Activated CD8-positive, alpha-beta T cell treated with anti-CD3 and anti-CD28 coated beads for 36 hours (primary cell): ENCODE measurements around the gene GDF9. TPM values are rescaled to one million over a fixed set of nuclear protein-coding genes. Genes with fewer than 3 reads are reported as not detected.

Source experiments
- ATAC-seq: fragments of 200-7000 bp; cut with Tn5 transposase; one replicate; pipeline ENCODE4 v1.10.0; 2021; ENCODE audit warnings: mild to moderate bottlenecking, moderate library complexity
- CTCF ChIA-PET: fragments of 350-600 bp; sonication (Branson Sonifier 250); formaldehyde crosslinking; loops from one replicate; lab custom pipeline; 2021; ENCODE audit warnings: antibody characterized with exemption; lab: Charles Lee
- POLR2A ChIA-PET: fragments of 350-600 bp; sonication (Branson Sonifier 250); formaldehyde crosslinking; loops from one replicate; lab custom pipeline; 2021; ENCODE audit warnings: antibody characterized with exemption; lab: Charles Lee
- DNase-seq: peaks from one replicate; pipeline ENCODE4 v3.0.0-alpha.2; 2020
- H3K27ac Mint-ChIP-seq: one replicate; pipeline ENCODE4 v1.8.0; 2021; ENCODE audit warnings: mild to moderate bottlenecking, mixed read lengths
- H3K27me3 Mint-ChIP-seq: one replicate; pipeline ENCODE4 v1.8.0; 2021; ENCODE audit warnings: mixed read lengths
- H3K36me3 Mint-ChIP-seq: one replicate; pipeline ENCODE4 v1.8.0; 2021; ENCODE audit warnings: low read depth, mixed read lengths
- H3K4me1 Mint-ChIP-seq: one replicate; pipeline ENCODE4 v1.8.0; 2021; ENCODE audit warnings: low read depth, mixed read lengths
- H3K4me3 Mint-ChIP-seq: one replicate; pipeline ENCODE4 v1.8.0; 2021; ENCODE audit warnings: mild to moderate bottlenecking, moderate library complexity, mixed read lengths
- H3K9me3 Mint-ChIP-seq: one replicate; pipeline ENCODE4 v1.8.0; 2021; ENCODE audit warnings: mixed read lengths
- intact Hi-C: fragments of 100-400 bp; cut with micrococcal nuclease; formaldehyde crosslinking; loops from one replicate; pipeline ENCODE4 v1.10.0; 2022
- total RNA-seq, 2 experiments: library from RNA; stranded (reverse); gene quantifications; one replicate each; pipeline ENCODE4 v1.2.3, GENCODE V29; 2021
- TF ChIP-seq, protein P1 (sequence below): fragments of 200-600 bp; IDR thresholded peaks from one replicate; pipeline ENCODE4 v1.8.0; 2022; ENCODE audit warnings: antibody characterized with exemption, mild to moderate bottlenecking

Gene GDF9
- total RNA-seq, 2 experiments from 2014 or later = 0.90 to 0.94 TPM

DNA sequence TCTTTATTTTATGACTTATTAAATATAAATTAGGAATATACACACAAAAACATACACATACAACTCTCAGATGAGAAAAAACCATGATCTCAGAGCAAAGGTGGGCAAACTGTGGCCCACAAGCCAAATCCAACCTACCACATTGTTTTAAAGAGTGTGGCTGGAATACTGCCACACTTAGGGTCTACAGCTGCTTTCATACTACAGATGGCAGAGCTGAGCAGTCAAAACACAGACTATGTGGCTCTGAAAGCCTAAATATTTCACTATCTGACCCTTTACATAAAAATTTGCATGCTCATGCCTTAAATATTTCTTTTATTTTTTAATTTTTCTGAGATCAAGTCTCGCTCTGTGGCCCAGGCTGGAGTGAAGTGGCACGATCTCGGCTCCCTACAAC, 35.5 kb upstream of the GDF9 start:
- peaks cover 8% of the 10 kb centered on the region for H3K4me1 Mint-ChIP-seq
- no peaks in the 10 kb centered on the region for H3K9me3 Mint-ChIP-seq
- no peak for DNase-seq
- TF ChIP-seq, protein P1, sequence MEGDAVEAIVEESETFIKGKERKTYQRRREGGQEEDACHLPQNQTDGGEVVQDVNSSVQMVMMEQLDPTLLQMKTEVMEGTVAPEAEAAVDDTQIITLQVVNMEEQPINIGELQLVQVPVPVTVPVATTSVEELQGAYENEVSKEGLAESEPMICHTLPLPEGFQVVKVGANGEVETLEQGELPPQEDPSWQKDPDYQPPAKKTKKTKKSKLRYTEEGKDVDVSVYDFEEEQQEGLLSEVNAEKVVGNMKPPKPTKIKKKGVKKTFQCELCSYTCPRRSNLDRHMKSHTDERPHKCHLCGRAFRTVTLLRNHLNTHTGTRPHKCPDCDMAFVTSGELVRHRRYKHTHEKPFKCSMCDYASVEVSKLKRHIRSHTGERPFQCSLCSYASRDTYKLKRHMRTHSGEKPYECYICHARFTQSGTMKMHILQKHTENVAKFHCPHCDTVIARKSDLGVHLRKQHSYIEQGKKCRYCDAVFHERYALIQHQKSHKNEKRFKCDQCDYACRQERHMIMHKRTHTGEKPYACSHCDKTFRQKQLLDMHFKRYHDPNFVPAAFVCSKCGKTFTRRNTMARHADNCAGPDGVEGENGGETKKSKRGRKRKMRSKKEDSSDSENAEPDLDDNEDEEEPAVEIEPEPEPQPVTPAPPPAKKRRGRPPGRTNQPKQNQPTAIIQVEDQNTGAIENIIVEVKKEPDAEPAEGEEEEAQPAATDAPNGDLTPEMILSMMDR = no peak
- no peak for ATAC-seq
- H3K27ac Mint-ChIP-seq = no peak overlapping the region
- intact Hi-C loops = no loop called here
- H3K27me3 Mint-ChIP-seq = no peaks in the 10 kb centered on the region
- no peak overlapping the region for H3K4me3 Mint-ChIP-seq
- POLR2A ChIA-PET = no interaction called here
- CTCF ChIA-PET = interaction anchor here (1.5 kb wide), 1 partner anchor 76 kb away, joined by 3 read pairs; no protein-coding TSS in a partner anchor
- H3K36me3 Mint-ChIP-seq = peaks cover 19% of the 10 kb centered on the region

DNA sequence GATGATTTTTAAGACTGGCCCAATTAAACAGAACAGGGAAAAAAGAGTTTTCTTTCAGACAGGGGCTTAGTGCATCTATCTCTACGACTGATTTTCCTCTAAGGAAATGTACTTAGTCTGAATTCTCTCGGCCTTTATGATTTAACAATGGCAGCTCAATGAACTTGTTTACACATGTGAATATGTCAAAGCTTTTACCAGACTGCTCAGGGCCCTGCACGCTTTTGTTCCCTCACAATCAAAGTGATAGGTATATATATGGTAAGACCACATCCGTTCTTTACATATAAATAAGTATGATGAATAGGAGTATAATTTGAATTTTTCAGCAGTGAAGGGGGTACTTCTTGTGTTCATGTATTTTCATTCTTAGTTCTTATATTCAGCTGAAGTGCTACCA, 34.8 kb upstream of the GDF9 start:
- no peak overlapping the region for H3K27ac Mint-ChIP-seq
- TF ChIP-seq, protein P1 = no peak
- no peaks in the 10 kb centered on the region for H3K9me3 Mint-ChIP-seq
- peaks cover 13% of the 10 kb centered on the region for H3K4me1 Mint-ChIP-seq
- H3K4me3 Mint-ChIP-seq = no peak overlapping the region
- no peak for DNase-seq
- no peaks in the 10 kb centered on the region for H3K27me3 Mint-ChIP-seq
- ChIA-PET CTCF (interaction anchor here (0.7 kb wide), 1 partner anchor 330 kb away, joined by 3 read pairs; no protein-coding TSS in a partner anchor), POLR2A (interaction anchor here (0.7 kb wide), 1 partner anchor 10 kb away, joined by 3 read pairs; no protein-coding TSS in a partner anchor)
- ATAC-seq = no peak
- intact Hi-C loops = no loop called here
- peaks cover 26% of the 10 kb centered on the region for H3K36me3 Mint-ChIP-seq

DNA sequence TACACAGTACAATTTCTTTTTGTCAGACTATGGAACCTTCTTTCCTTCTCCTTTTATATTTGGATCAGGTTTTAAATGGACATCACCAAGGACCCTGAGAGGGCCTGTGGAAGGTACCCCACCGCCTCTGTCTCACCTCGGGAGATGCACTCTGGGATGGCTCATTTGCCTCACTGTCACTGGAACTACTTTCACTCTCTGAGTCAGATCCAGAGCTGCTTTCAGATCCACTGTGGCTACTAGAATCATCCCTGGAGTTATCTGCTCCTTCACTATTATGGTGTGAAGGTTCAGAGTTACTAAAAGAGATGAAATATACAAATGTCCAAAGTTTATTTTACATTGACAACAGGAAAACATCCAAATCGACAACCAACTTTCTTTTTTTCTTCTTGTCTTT, 31.8 kb upstream of the GDF9 start:
- ChIA-PET POLR2A (no interaction called here), CTCF (interaction anchor here (1.0 kb wide), 1 partner anchor 69 kb away, joined by 3 read pairs; no protein-coding TSS in a partner anchor)
- Mint-ChIP-seq H3K36me3 (peaks cover 27% of the 10 kb centered on the region), H3K27me3 (no peaks in the 10 kb centered on the region), H3K27ac (no peak overlapping the region), H3K4me3 (no peak overlapping the region), H3K4me1 (peaks cover 8% of the 10 kb centered on the region), H3K9me3 (no peaks in the 10 kb centered on the region)
- TF ChIP-seq, protein P1 = no peak
- ATAC-seq = no peak
- intact Hi-C loops = no loop called here
- no peak for DNase-seq

DNA sequence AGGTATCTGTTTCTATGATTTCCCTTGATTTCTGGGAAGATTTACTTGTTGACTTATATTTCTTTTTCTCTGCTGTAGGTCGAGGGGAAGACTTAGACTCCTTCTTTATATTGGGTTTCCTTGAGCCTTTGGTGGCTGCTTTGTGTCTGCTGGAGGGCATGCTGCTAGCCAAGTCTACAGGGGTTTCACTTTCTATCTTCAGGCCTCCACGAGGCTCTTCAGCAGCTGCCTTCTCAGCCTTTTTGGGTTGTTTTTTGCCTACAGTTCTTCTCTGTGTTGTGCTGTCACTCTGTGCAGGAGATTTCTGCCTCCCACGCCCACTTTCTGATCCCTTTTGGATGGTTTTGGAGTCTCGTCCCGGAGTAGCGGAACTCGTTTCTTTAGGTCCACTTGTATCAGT, 30.4 kb upstream of the GDF9 start:
- H3K27me3 Mint-ChIP-seq = no peaks in the 10 kb centered on the region
- ATAC-seq (no peak), DNase-seq (no peak)
- peaks cover 26% of the 10 kb centered on the region for H3K36me3 Mint-ChIP-seq
- intact Hi-C loops = no loop called here
- peaks cover 8% of the 10 kb centered on the region for H3K4me1 Mint-ChIP-seq
- no peaks in the 10 kb centered on the region for H3K9me3 Mint-ChIP-seq
- TF ChIP-seq, protein P1 = no peak
- H3K27ac Mint-ChIP-seq = peak overlapping the region; percentile 56
- ChIA-PET CTCF (interaction anchor here (1.1 kb wide), 1 partner anchor 13 kb away, joined by 5 read pairs; no protein-coding TSS in a partner anchor), POLR2A (no interaction called here)
- no peak overlapping the region for H3K4me3 Mint-ChIP-seq

DNA sequence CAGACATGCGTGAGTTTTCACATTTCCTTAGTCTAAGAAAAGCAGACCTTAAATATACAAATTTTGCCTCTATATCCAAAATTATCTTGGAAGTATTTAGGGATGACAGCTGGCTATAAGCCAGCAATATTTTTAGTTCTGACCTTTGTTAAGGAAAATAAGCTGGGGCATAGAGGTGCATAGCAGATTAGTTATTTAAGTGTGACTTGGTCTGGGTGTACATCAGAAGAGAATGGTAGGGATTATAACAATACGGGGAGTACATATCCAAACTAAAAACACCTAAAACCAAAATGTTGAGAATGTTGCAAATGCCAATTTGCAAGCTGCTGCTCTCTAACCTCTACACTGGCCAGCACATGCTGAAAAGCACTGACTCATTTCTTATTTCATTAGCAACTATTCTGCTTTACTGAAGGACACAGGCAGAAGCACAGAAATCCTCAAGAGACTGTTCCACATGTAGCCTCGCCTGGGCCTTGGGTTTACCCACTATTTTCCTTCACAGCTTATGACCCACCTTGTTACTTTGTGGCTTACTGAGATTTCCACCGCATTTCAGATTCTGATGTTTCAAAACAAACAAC, 29.5 kb upstream of the GDF9 start:
- intact Hi-C loops = no loop called here
- H3K4me3 Mint-ChIP-seq = no peak overlapping the region
- TF ChIP-seq, protein P1 = no peak
- no peaks in the 10 kb centered on the region for H3K9me3 Mint-ChIP-seq
- ChIA-PET POLR2A (no interaction called here), CTCF (interaction anchor here (0.8 to 1.3 kb wide), 4 partner anchors 12 to 77 kb away, joined by 3 to 8 read pairs (median 4); partner anchors contain the start of gene SHROOM1)
- ATAC-seq = no peak
- H3K27me3 Mint-ChIP-seq = no peaks in the 10 kb centered on the region
- H3K27ac Mint-ChIP-seq = no peak overlapping the region
- peaks cover 8% of the 10 kb centered on the region for H3K4me1 Mint-ChIP-seq
- H3K36me3 Mint-ChIP-seq = peaks cover 26% of the 10 kb centered on the region
- DNase-seq = no peak
